IMR-90 (cell line): ENCODE data around the gene GRIA3. TPM values are rescaled to one million over a fixed set of nuclear protein-coding genes. Genes with fewer than 3 reads are reported as not detected.

Experiments
- ATAC-seq: fragments of 200-7000 bp; cut with Tn5 transposase; 2 replicates; pipeline ENCODE4 v1.9.1; 2020; ENCODE audit warnings: low read depth, mild to moderate bottlenecking, moderate library complexity
- BruUV-seq: library from RNA; stranded (reverse); fragments of 400-500 nt; replicated peaks from 2 replicates; lab custom pipeline; 2021; lab: Mats Ljungman, UMichigan
- CTCF ChIA-PET: fragments of 300-600 bp; formaldehyde crosslinking; extraction: SDS; loops from one replicate; lab custom pipeline; 2021; ENCODE audit warnings: antibody characterized with exemption; lab: Yijun Ruan, JAX
- POLR2A ChIA-PET: fragments of 300-600 bp; sonication (Branson Sonifier 250); formaldehyde crosslinking; loops from one replicate; lab custom pipeline; 2022; ENCODE audit warnings: antibody characterized with exemption; ENCODE audit not compliant: unreplicated experiment; lab: Charles Lee
- DNase-seq: peaks from one replicate; pipeline ENCODE4 v3.0.0; 2013
- H2AFZ ChIP-seq: replicated peaks from 2 replicates; pipeline ENCODE3; 2013; ENCODE audit warnings: low read length, mild to moderate bottlenecking; ENCODE audit not compliant: poor library complexity
- H2AK5ac ChIP-seq: 2 replicates; pipeline ENCODE4 v1.6.1; 2013; ENCODE audit warnings: low read depth, low read length, inconsistent platforms
- H2AK9ac ChIP-seq: replicated peaks from 2 replicates; pipeline ENCODE3; 2013; ENCODE audit warnings: mild to moderate bottlenecking, low read depth, low read length, moderate library complexity; ENCODE audit not compliant: poor library complexity
- H2BK120ac ChIP-seq: 2 replicates; pipeline ENCODE4 v1.6.1; 2013; ENCODE audit warnings: low read depth, low read length, inconsistent platforms
- H2BK15ac ChIP-seq: 3 replicates; pipeline ENCODE4 v1.6.1; 2013; ENCODE audit warnings: low read depth, low read length, inconsistent platforms
- H2BK20ac ChIP-seq: 2 replicates; pipeline ENCODE4 v1.6.1; 2013; ENCODE audit warnings: low read depth, mild to moderate bottlenecking, inconsistent platforms, low read length, moderate library complexity
- H2BK5ac ChIP-seq: 2 replicates; pipeline ENCODE4 v1.6.1; 2013; ENCODE audit warnings: mild to moderate bottlenecking, low read depth, low read length, inconsistent platforms; ENCODE audit not compliant: poor library complexity, severe bottlenecking
- H3K14ac ChIP-seq: replicated peaks from 2 replicates; pipeline ENCODE4 v1.6.1; 2013; ENCODE audit warnings: low read depth, low read length, inconsistent platforms
- H3K18ac ChIP-seq: 2 replicates; pipeline ENCODE4 v1.6.1; 2013; ENCODE audit warnings: low read depth, low read length, control low read depth
- H3K23ac ChIP-seq: 2 replicates; pipeline ENCODE4 v1.6.1; 2013; ENCODE audit warnings: low read depth, low read length, inconsistent platforms
- H3K27ac ChIP-seq: 2 replicates; pipeline ENCODE4 v1.5.1; 2013; ENCODE audit warnings: mild to moderate bottlenecking, control low read depth, low read length; ENCODE audit not compliant: insufficient read depth
- H3K27me3 ChIP-seq: 2 replicates; pipeline ENCODE4 v1.6.1; 2013; ENCODE audit warnings: low read length; ENCODE audit not compliant: control insufficient read depth, insufficient read depth
- H3K36me3 ChIP-seq: 2 replicates; pipeline ENCODE4 v1.6.1; 2013; ENCODE audit warnings: low read length, mixed read lengths; ENCODE audit not compliant: control insufficient read depth, insufficient read depth
- H3K4ac ChIP-seq: 2 replicates; pipeline ENCODE4 v1.6.1; 2013; ENCODE audit warnings: low read depth, low read length, inconsistent platforms
- H3K4me1 ChIP-seq: 2 replicates; pipeline ENCODE4 v1.6.1; 2013; ENCODE audit warnings: low read length, mixed read lengths; ENCODE audit not compliant: control insufficient read depth, insufficient read depth
- H3K4me2 ChIP-seq: 2 replicates; pipeline ENCODE4 v1.6.1; 2013; ENCODE audit warnings: low read depth, mild to moderate bottlenecking, control low read depth, low read length, moderate library complexity
- H3K4me3 ChIP-seq: 2 replicates; pipeline ENCODE4 v1.5.1; 2013; ENCODE audit warnings: low read depth, mild to moderate bottlenecking, control low read depth, low read length, moderate library complexity; ENCODE audit not compliant: insufficient read depth
- H3K56ac ChIP-seq: 2 replicates; pipeline ENCODE4 v1.6.1; 2013; ENCODE audit warnings: low read length, inconsistent platforms; ENCODE audit not compliant: insufficient read depth; ENCODE audit errors: extremely low read depth
- H3K79me1 ChIP-seq, 2 experiments: 2 replicates each; pipeline ENCODE4 v1.6.1; 2013; ENCODE audit warnings: low read length in 2 of 2, inconsistent platforms in 1 of 2, low read depth in 1 of 2
- H3K9ac ChIP-seq: 2 replicates; pipeline ENCODE4 v1.6.1; 2013; ENCODE audit warnings: low read depth, low read length, control low read depth
- H3K9me1 ChIP-seq: 2 replicates; pipeline ENCODE4 v1.6.1; 2013; ENCODE audit warnings: low read length, inconsistent platforms; ENCODE audit not compliant: insufficient read depth
- H3K9me3 ChIP-seq: 2 replicates; pipeline ENCODE4 v1.6.1; 2013; ENCODE audit warnings: low read length; ENCODE audit not compliant: control insufficient read depth, insufficient read depth
- H4K20me1 ChIP-seq: 2 replicates; pipeline ENCODE4 v1.6.1; 2013; ENCODE audit warnings: low read length, inconsistent platforms; ENCODE audit not compliant: insufficient read depth
- H4K5ac ChIP-seq: 2 replicates; pipeline ENCODE4 v1.6.1; 2013; ENCODE audit warnings: mild to moderate bottlenecking, low read depth, low read length, control low read depth
- H4K8ac ChIP-seq, 2 experiments: 2 replicates each; pipeline ENCODE4 v1.6.1; 2013; ENCODE audit warnings: low read depth in 2 of 2, low read length in 2 of 2, control low read depth in 1 of 2, inconsistent platforms in 1 of 2
- H4K91ac ChIP-seq: 2 replicates; pipeline ENCODE4 v1.6.1; 2013; ENCODE audit warnings: low read depth, low read length, inconsistent platforms; ENCODE audit not compliant: insufficient read depth
- BHLHE40 ChIP-seq: fragments of 150-350 bp; IDR thresholded peaks from 2 replicates; pipeline ENCODE4 v1.6.1; 2016; ENCODE audit warnings: mild to moderate bottlenecking, low read depth, low read length
- CHD1 ChIP-seq: IDR thresholded peaks from 2 replicates; pipeline ENCODE4 v1.6.1; 2012; ENCODE audit warnings: low read depth, low read length, improper control_type of control experiment
- FOS ChIP-seq: fragments of 150-350 bp; IDR thresholded peaks from 2 replicates; pipeline ENCODE4 v1.6.1; 2016; ENCODE audit warnings: low read depth, low read length
- MXI1 ChIP-seq: IDR thresholded peaks from 2 replicates; pipeline ENCODE4 v1.6.1; 2012; ENCODE audit warnings: low read depth, mild to moderate bottlenecking, low read length, moderate library complexity, borderline replicate concordance
- NFE2L2 ChIP-seq: fragments of 150-350 bp; IDR thresholded peaks from 2 replicates; pipeline ENCODE4 v1.6.1; 2016; ENCODE audit warnings: low read depth, mild to moderate bottlenecking, low read length
- POLR2A ChIP-seq: IDR thresholded peaks from 2 replicates; pipeline ENCODE4 v1.6.1; 2012; ENCODE audit warnings: mild to moderate bottlenecking, low read depth, low read length
- RAD21 ChIP-seq: IDR thresholded peaks from 2 replicates; pipeline ENCODE4 v1.6.1; 2012; ENCODE audit warnings: low read length, improper control_type of control experiment
- RCOR1 ChIP-seq: IDR thresholded peaks from 2 replicates; pipeline ENCODE4 v1.6.1; 2012; ENCODE audit warnings: mild to moderate bottlenecking, low read length, improper control_type of control experiment; ENCODE audit not compliant: insufficient replicate concordance
- RFX5 ChIP-seq: IDR thresholded peaks from 2 replicates; pipeline ENCODE4 v1.8.0; 2012; ENCODE audit warnings: low read depth, mild to moderate bottlenecking, low read length, moderate library complexity
- SMC3 ChIP-seq: fragments of 150-350 bp; IDR thresholded peaks from 2 replicates; pipeline ENCODE4 v1.6.1; 2016; ENCODE audit warnings: low read depth, mild to moderate bottlenecking, antibody characterized with exemption, low read length, moderate library complexity
- dilution Hi-C: fragments of 300-500 bp; cut with HindIII; formaldehyde crosslinking; loops from one replicate; pipeline ENCODE4 v1.14.3; 2018; ENCODE audit warnings: low sequenced_read_pairs; ENCODE audit not compliant: unreplicated experiment
- in situ Hi-C: fragments of 300-500 bp; cut with MboI; formaldehyde crosslinking; loops from 3 replicates; pipeline ENCODE4 v1.14.3; 2019; ENCODE audit warnings: low sequenced_read_pairs, inconsistent platforms, mixed read lengths
- intact Hi-C: fragments of 100-400 bp; cut with micrococcal nuclease; formaldehyde crosslinking; loops from 2 replicates; pipeline ENCODE4 v1.10.0; 2022
- polyA plus RNA-seq, 3 experiments: library from polyadenylated mRNA; depleted of rRNA; stranded (reverse); fragments of >200 nt; gene quantifications; 2 replicates each; pipeline ENCODE4 v1.2.3, GENCODE V29; 2012; ENCODE audit warnings: low replicate concordance in 1 of 3
- total RNA-seq: library from RNA; depleted of rRNA; stranded (reverse); fragments of >200 nt; gene quantifications from 2 replicates; pipeline ENCODE4 v1.2.3, GENCODE V29; 2012
- TF ChIP-seq, protein P1 (sequence below): conservative IDR thresholded peaks from 2 replicates; pipeline ENCODE4 v1.5.1; 2012; ENCODE audit warnings: mild to moderate bottlenecking, low read depth, low read length, improper control_type of control experiment
- TF ChIP-seq, protein P2 (sequence below): fragments of 150-350 bp; IDR thresholded peaks from 2 replicates; pipeline ENCODE4 v1.6.1; 2017; ENCODE audit warnings: mild to moderate bottlenecking, antibody characterized with exemption, low read length, low read depth

The GRIA3 gene
- total and polyA plus RNA-seq, 2 of the 4 experiments (the other 2 are of a cell fraction) = not detected

DNA sequence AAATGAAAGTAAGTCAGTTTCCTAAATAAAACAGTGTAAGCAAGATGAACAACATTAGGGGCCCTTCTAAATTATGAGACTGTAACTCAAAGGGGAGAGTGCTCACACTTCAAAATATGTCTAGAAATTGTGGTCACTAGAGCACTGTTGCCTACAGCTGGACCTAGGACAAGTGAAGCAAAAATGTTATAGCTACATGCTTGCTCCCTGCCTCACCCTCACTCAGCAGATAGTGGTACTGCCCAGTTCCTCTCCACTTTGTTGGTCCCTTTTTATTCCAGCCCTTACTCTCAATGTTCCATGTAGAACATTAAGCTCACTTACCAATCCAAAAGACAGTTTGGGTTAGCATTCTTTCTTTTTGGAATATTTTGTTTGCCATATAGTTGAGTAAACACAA is 147.3 kb downstream of the GRIA3 start:
- TF ChIP-seq RFX5 (no peak), RAD21 (no peak), SMC3 (no peak), BHLHE40 (no peak), RCOR1 (no peak), POLR2A (no peak), CHD1 (no peak), FOS (no peak), NFE2L2 (no peak), MXI1 (no peak)
- TF ChIP-seq, protein P1, sequence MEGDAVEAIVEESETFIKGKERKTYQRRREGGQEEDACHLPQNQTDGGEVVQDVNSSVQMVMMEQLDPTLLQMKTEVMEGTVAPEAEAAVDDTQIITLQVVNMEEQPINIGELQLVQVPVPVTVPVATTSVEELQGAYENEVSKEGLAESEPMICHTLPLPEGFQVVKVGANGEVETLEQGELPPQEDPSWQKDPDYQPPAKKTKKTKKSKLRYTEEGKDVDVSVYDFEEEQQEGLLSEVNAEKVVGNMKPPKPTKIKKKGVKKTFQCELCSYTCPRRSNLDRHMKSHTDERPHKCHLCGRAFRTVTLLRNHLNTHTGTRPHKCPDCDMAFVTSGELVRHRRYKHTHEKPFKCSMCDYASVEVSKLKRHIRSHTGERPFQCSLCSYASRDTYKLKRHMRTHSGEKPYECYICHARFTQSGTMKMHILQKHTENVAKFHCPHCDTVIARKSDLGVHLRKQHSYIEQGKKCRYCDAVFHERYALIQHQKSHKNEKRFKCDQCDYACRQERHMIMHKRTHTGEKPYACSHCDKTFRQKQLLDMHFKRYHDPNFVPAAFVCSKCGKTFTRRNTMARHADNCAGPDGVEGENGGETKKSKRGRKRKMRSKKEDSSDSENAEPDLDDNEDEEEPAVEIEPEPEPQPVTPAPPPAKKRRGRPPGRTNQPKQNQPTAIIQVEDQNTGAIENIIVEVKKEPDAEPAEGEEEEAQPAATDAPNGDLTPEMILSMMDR = no peak
- TF ChIP-seq, protein P2, sequence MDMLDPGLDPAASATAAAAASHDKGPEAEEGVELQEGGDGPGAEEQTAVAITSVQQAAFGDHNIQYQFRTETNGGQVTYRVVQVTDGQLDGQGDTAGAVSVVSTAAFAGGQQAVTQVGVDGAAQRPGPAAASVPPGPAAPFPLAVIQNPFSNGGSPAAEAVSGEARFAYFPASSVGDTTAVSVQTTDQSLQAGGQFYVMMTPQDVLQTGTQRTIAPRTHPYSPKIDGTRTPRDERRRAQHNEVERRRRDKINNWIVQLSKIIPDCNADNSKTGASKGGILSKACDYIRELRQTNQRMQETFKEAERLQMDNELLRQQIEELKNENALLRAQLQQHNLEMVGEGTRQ = no peak
- H3K4me3 ChIP-seq = no peak overlapping the region
- no peak overlapping the region for H2BK120ac ChIP-seq
- no peak overlapping the region for H3K56ac ChIP-seq
- no peak overlapping the region for H3K14ac ChIP-seq
- no peak overlapping the region for H3K23ac ChIP-seq
- no peak for ATAC-seq
- no peak overlapping the region for H2BK15ac ChIP-seq
- H3K4me1 ChIP-seq = no peaks in the 10 kb centered on the region
- no peak overlapping the region for H2AFZ ChIP-seq
- H3K9me3 ChIP-seq = no peaks in the 10 kb centered on the region
- H3K9me1 ChIP-seq = no peaks in the 10 kb centered on the region
- intact Hi-C loops = no loop called here
- no peaks in the 10 kb centered on the region for H3K36me3 ChIP-seq
- no peak overlapping the region for H2BK20ac ChIP-seq
- H2AK5ac ChIP-seq = no peak overlapping the region
- no peak overlapping the region for H2BK5ac ChIP-seq
- H4K91ac ChIP-seq = no peak overlapping the region
- BruUV-seq = no TSS peak
- no peak overlapping the region for H3K27ac ChIP-seq
- no peaks in the 10 kb centered on the region for H4K20me1 ChIP-seq
- no peak overlapping the region for H3K18ac ChIP-seq
- H3K9ac ChIP-seq = no peak overlapping the region
- H3K79me1 ChIP-seq = no peaks in the 10 kb centered on the region
- H3K4me2 ChIP-seq = no peak overlapping the region
- POLR2A ChIA-PET = no interaction called here
- H4K8ac ChIP-seq = no peak overlapping the region
- CTCF ChIA-PET = no interaction called here
- dilution Hi-C loops = no loop called here
- no peak overlapping the region for H4K5ac ChIP-seq
- H3K4ac ChIP-seq = no peak overlapping the region
- H2AK9ac ChIP-seq = no peak overlapping the region
- in situ Hi-C loops = no loop called here
- H3K27me3 ChIP-seq = no peaks in the 10 kb centered on the region
- DNase-seq = no peak
